ENCODE measurements around the gene MT4.

Gene MT4

GRCh38 chr16:56610609-56611111 is 45.8 kb downstream of the MT4 start:
- TF ChIP-seq ZBTB7A (IDR thresholded peaks at IDR 0.05; ENCODE audit: low read depth): 0 out of 2 replicates have a peak, but pooled peaks have one; percentile 33
- no peak for TF ChIP-seq REST (IDR thresholded peaks at IDR 0.05; ENCODE audit: low read depth)

GRCh38 chr16:56611281-56611833 is 46.5 kb downstream of the MT4 start:
- TF ChIP-seq ZBTB7A (IDR thresholded peaks at IDR 0.05; ENCODE audit: low read depth): no peak
- no peak for TF ChIP-seq TAF1 (IDR thresholded peaks at IDR 0.05; ENCODE audit: low read depth)
- TF ChIP-seq NFIC (IDR thresholded peaks at IDR 0.05): no peak
- no peak for TF ChIP-seq CEBPB (IDR thresholded peaks at IDR 0.05)
- no peak for TF ChIP-seq FOXM1 (IDR thresholded peaks at IDR 0.05; ENCODE audit: borderline replicate concordance, low read depth)
- no peak for TF ChIP-seq USF1 (IDR thresholded peaks at IDR 0.05)
- no peak for TF ChIP-seq REST (IDR thresholded peaks at IDR 0.05; ENCODE audit: low read depth)
- TF ChIP-seq, protein P1, sequence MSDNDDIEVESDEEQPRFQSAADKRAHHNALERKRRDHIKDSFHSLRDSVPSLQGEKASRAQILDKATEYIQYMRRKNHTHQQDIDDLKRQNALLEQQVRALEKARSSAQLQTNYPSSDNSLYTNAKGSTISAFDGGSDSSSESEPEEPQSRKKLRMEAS (IDR thresholded peaks at IDR 0.05): no peak
- TF ChIP-seq EP300 (IDR thresholded peaks at IDR 0.05; ENCODE audit: borderline replicate concordance): no peak

- no peak for TF ChIP-seq EGR1 (IDR thresholded peaks at IDR 0.05)
- peak; percentile 48; the same call in 1 of the 2 replicates for TF ChIP-seq USF1 (IDR thresholded peaks at IDR 0.05)
Observed at GRCh38 chr16:56613706-56614105, 48.8 kb downstream of the MT4 start.

DNA sequence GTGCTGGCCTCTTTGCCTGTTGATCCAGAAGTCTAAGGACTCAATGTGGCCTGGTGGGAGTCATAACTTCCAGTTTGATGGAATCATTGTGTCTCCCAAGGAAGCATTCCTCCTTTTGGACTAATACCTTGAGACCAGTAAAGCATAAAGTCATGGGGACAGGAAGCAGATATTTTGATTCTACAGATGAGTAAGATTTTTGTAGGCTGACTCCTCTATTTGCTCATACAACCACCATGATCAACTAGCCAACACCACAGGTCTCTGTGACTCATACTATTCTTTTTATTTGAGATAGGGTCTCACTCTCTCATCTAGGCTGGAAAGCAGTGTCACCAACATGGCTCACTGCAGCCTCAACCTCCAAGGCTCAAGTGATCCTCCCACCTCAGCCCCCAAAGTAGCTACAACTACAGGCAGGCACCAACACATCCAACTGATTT is 49.7 kb downstream of the MT4 start:
- TF ChIP-seq CEBPB (IDR thresholded peaks at IDR 0.05) (no peak), TCF12 (IDR thresholded peaks at IDR 0.05; ENCODE audit: low read depth) (no peak), EP300 (IDR thresholded peaks at IDR 0.05; ENCODE audit: borderline replicate concordance) (peak; percentile 43; the same call in 1 of the 2 replicates), YY1 (IDR thresholded peaks at IDR 0.05; ENCODE audit: low read depth) (no peak), NFIC (IDR thresholded peaks at IDR 0.05) (no peak), REST (IDR thresholded peaks at IDR 0.05; ENCODE audit: low read depth) (no peak), RAD21 (IDR thresholded peaks at IDR 0.05; ENCODE audit: low read depth) (no peak), ZBTB7A (IDR thresholded peaks at IDR 0.05; ENCODE audit: low read depth) (no peak), EGR1 (IDR thresholded peaks at IDR 0.05) (no peak), USF1 (IDR thresholded peaks at IDR 0.05) (no peak), TEAD4 (IDR thresholded peaks at IDR 0.05) (0 out of 2 replicates have a peak, but pooled peaks have one; percentile 38), CREB1 (IDR thresholded peaks at IDR 0.05; ENCODE audit: low read depth) (no peak), FOXM1 (IDR thresholded peaks at IDR 0.05; ENCODE audit: borderline replicate concordance, low read depth) (no peak), TAF1 (IDR thresholded peaks at IDR 0.05; ENCODE audit: low read depth) (no peak)
- TF ChIP-seq, protein P1 (IDR thresholded peaks at IDR 0.05): no peak
